Measurements from ENCODE around the gene PABPC3. TPM values are rescaled to one million over a fixed set of nuclear protein-coding genes. Genes with fewer than 3 reads are reported as not detected.

PABPC3 gene
- total RNA-seq, 2 experiments from 2014 or later, result 1.8 to 1.9 TPM

GRCh38 chr13:25059958-25060357 is 36.0 kb upstream of the PABPC3 start:
- H3K4me3 Mint-ChIP-seq, result no peak overlapping the region
- no peak for ATAC-seq
- ChIA-PET CTCF (no interaction called here), POLR2A (no interaction called here)
- H3K36me3 Mint-ChIP-seq (ENCODE audit: low read depth), result no peaks in the 10 kb centered on the region
- DNase-seq, result no peak
- H3K4me1 Mint-ChIP-seq (ENCODE audit: low read depth), result no peaks in the 10 kb centered on the region
- H3K9me3 Mint-ChIP-seq, result no peaks in the 10 kb centered on the region
- no peak for TF ChIP-seq CTCF (IDR thresholded peaks at IDR 0.05)
- H3K27ac Mint-ChIP-seq, result no peak overlapping the region
- intact Hi-C loops (cut with micrococcal nuclease), result no loop called here
- H3K27me3 Mint-ChIP-seq, result peaks cover 10% of the 10 kb centered on the region

GRCh38 chr13:25062479-25062878 is 33.5 kb upstream of the PABPC3 start:
- peaks cover 16% of the 10 kb centered on the region for H3K27me3 Mint-ChIP-seq

GRCh38 chr13:25064396-25064795 is 31.5 kb upstream of the PABPC3 start:
- DNase-seq, result no peak

More at GRCh38 chr13:25062479-25062878, 33.5 kb upstream of the PABPC3 start:
- Mint-ChIP-seq H3K4me3 (no peak overlapping the region), H3K36me3 (ENCODE audit: low read depth) (no peaks in the 10 kb centered on the region), H3K9me3 (no peaks in the 10 kb centered on the region), H3K27ac (no peak overlapping the region), H3K4me1 (ENCODE audit: low read depth) (no peaks in the 10 kb centered on the region)
- ATAC-seq (no peak), DNase-seq (no peak)
- ChIA-PET POLR2A (no interaction called here), CTCF (no interaction called here)
- TF ChIP-seq CTCF (IDR thresholded peaks at IDR 0.05), result no peak
- intact Hi-C loops (cut with micrococcal nuclease), result no loop called here

GRCh38 chr13:25065974-25066770 is 29.8 kb upstream of the PABPC3 start:
- H3K27me3 Mint-ChIP-seq, result peaks cover 24% of the 10 kb centered on the region
- CTCF ChIA-PET, result no interaction called here
- TF ChIP-seq CTCF (IDR thresholded peaks at IDR 0.05), result no peak

More at GRCh38 chr13:25064396-25064795, 31.5 kb upstream of the PABPC3 start:
- no peak for ATAC-seq
- TF ChIP-seq CTCF (IDR thresholded peaks at IDR 0.05), result no peak
- CTCF ChIA-PET, result no interaction called here
- no peaks in the 10 kb centered on the region for H3K36me3 Mint-ChIP-seq (ENCODE audit: low read depth)
- POLR2A ChIA-PET, result no interaction called here
- no peak overlapping the region for H3K27ac Mint-ChIP-seq
- intact Hi-C loops (cut with micrococcal nuclease), result no loop called here
- no peak overlapping the region for H3K4me3 Mint-ChIP-seq
- H3K4me1 Mint-ChIP-seq (ENCODE audit: low read depth), result no peaks in the 10 kb centered on the region
- H3K9me3 Mint-ChIP-seq, result no peaks in the 10 kb centered on the region
- H3K27me3 Mint-ChIP-seq, result peaks cover 21% of the 10 kb centered on the region

GRCh38 chr13:25067064-25067463 is 28.9 kb upstream of the PABPC3 start:
- Mint-ChIP-seq H3K4me1 (ENCODE audit: low read depth) (no peaks in the 10 kb centered on the region), H3K9me3 (no peaks in the 10 kb centered on the region), H3K4me3 (no peak overlapping the region), H3K36me3 (ENCODE audit: low read depth) (no peaks in the 10 kb centered on the region), H3K27me3 (peaks cover 21% of the 10 kb centered on the region), H3K27ac (no peak overlapping the region)
- TF ChIP-seq CTCF (IDR thresholded peaks at IDR 0.05), result no peak
- intact Hi-C loops (cut with micrococcal nuclease), result no loop called here
- ChIA-PET CTCF (interaction anchor here (1.1 kb wide), 1 partner anchor 30 kb away, joined by 3 read pairs; no protein-coding TSS in a partner anchor), POLR2A (no interaction called here)
- DNase-seq (no peak), ATAC-seq (no peak)

More at GRCh38 chr13:25065974-25066770, 29.8 kb upstream of the PABPC3 start:
- POLR2A ChIA-PET, result no interaction called here
- intact Hi-C loops (cut with micrococcal nuclease), result no loop called here
- Mint-ChIP-seq H3K9me3 (no peaks in the 10 kb centered on the region), H3K4me3 (no peak overlapping the region), H3K36me3 (ENCODE audit: low read depth) (no peaks in the 10 kb centered on the region), H3K27ac (no peak overlapping the region), H3K4me1 (ENCODE audit: low read depth) (no peaks in the 10 kb centered on the region)
- no peak for DNase-seq
- ATAC-seq, result no peak

All from activated CD8-positive, alpha-beta T cell treated with anti-CD3 and anti-CD28 coated beads for 36 hours (primary cell).